Measurements from ENCODE around the gene ACR. TPM values are rescaled to one million over a fixed set of nuclear protein-coding genes. Genes with fewer than 3 reads are reported as not detected.

Gene ACR
- polyA plus RNA-seq, 1 of the 3 experiments (the other 2 are of a cell fraction), result 0.15 TPM

DNA sequence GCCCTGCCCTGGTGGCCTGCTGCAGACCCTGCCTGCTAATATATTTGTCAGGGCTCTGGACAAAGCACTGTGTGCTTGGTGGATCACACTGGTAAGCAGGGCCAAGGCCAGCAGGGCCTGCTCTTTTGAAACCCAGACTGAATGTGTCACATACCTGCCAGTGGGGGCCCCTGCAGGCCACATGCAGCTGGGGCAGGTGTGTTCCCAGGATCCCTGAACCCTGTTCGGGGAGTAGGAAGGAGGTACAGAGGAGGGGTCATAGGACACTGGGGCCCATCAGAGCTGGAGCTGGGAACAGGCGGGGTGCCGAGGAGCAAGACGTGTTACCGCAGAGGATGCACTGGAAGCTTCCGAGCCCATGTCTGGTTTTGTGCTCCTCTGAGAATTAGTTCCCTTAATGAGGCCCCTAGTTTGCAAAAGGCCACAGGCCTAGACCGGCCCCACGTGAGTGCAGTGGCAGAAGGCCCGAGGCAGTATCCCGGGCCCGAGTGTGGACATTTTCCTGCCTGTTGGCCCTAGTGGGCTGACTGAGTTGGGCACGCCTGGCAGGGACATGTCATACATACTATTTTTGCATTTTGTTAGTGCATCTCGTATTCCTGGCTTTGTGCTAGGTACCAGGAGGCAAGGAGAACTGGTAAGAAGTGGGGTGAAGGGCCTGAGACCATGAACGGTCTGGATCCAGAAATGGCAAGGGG is 11.2 kb upstream of the ACR start (continued):
- TF ChIP-seq, protein P1, sequence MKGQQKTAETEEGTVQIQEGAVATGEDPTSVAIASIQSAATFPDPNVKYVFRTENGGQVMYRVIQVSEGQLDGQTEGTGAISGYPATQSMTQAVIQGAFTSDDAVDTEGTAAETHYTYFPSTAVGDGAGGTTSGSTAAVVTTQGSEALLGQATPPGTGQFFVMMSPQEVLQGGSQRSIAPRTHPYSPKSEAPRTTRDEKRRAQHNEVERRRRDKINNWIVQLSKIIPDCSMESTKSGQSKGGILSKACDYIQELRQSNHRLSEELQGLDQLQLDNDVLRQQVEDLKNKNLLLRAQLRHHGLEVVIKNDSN (IDR thresholded peaks at IDR 0.05; ENCODE audit: borderline replicate concordance, low read depth), result no peak

DNA sequence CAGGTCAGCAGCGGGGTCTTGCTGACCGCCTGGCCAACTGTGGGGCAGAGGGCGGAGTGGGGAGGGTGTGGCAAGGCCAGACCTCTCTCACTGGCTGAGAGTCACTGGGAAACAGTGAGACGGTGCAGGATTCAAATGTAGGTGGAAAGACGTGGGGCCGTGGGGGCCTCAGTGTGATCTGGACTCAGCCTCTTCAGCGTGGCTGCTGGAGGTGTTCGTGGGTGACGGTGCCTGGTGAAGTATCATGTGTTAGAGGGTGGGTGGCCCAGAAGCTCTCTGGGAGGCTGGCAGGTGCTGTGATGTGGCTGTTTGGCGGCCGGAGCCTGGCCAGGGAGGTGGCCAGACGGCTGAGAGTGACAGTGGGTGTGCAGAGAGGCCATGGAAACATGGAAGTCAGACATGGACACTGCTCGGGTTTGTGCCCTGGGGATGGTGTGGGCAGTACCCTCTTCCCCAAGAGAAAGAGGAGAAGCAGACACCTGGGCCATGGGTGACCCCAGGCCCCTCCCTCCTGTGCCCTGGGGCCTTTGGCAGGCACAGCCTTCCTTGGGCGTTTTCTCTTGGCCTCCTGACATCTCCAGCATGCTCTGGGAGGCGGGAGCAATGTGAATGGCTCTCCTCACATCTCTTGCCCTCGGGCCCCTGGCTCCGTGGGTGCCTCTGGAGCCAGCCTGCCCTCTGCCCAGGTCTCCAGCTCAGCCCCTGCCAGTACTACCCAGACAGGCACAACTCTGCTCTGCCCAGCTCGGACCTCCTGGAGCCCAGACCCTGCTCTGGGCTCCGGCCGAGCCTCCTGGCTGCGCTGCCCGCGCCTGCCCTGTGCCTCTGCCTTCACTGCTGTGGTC is 10.1 kb upstream of the ACR start:
- Histone ChIP-seq H3K9me3 (no peaks in the 10 kb centered on the region), H3K4me3 (ENCODE audit: low read depth in 2 of 2, low read length in 1 of 2) (no peak overlapping the region), H3K27ac (ENCODE audit: low read depth in 2 of 2, low read length in 1 of 2) (no peak overlapping the region), H3K9me2 (no peaks in the 10 kb centered on the region), H2AFZ (ENCODE audit: low read depth) (no peak overlapping the region), H3K4me1 (ENCODE audit: control insufficient read depth in 1 of 2, insufficient read depth in 2 of 2, low read depth in 1 of 2, low read length in 1 of 2) (peaks cover 0 to 3% of the 10 kb centered on the region in 2 experiments; a peak in 1 of 4 replicates), H3K36me3 (replicated peaks in 1 of 2; ENCODE audit: control insufficient read depth in 1 of 2, insufficient read depth in 2 of 2, low read length in 1 of 2) (no peaks in the 10 kb centered on the region), H3K9ac (no peak overlapping the region), H3K27me3 (ENCODE audit: insufficient read depth) (no peaks in the 10 kb centered on the region), H3F3A (replicated peaks; ENCODE audit: insufficient read depth) (no peaks in the 10 kb centered on the region), H3K4me2 (no peak overlapping the region), H4K20me1 (ENCODE audit: insufficient read depth) (no peaks in the 10 kb centered on the region), H3K79me2 (ENCODE audit: insufficient read depth) (no peaks in the 10 kb centered on the region)
- CTCF ChIA-PET, result no interaction called here
- TF ChIP-seq CHD2 (IDR thresholded peaks at IDR 0.05; ENCODE audit: low read length, partially characterized antibody), result no peak
- no peak for TF ChIP-seq MXI1 (IDR thresholded peaks at IDR 0.05; ENCODE audit: low read depth, low read length)
- TF ChIP-seq MEF2A (IDR thresholded peaks at IDR 0.05; ENCODE audit: borderline replicate concordance, low read depth), result no peak
- no peak for TF ChIP-seq RFX5 (IDR thresholded peaks at IDR 0.05; ENCODE audit: low read length)
- TF ChIP-seq SIN3A (IDR thresholded peaks at IDR 0.05; ENCODE audit: borderline replicate concordance, low read depth, low read length), result no peak
- TF ChIP-seq NFIC (IDR thresholded peaks at IDR 0.05; ENCODE audit: borderline replicate concordance), result no peak
- TF ChIP-seq, protein P2, sequence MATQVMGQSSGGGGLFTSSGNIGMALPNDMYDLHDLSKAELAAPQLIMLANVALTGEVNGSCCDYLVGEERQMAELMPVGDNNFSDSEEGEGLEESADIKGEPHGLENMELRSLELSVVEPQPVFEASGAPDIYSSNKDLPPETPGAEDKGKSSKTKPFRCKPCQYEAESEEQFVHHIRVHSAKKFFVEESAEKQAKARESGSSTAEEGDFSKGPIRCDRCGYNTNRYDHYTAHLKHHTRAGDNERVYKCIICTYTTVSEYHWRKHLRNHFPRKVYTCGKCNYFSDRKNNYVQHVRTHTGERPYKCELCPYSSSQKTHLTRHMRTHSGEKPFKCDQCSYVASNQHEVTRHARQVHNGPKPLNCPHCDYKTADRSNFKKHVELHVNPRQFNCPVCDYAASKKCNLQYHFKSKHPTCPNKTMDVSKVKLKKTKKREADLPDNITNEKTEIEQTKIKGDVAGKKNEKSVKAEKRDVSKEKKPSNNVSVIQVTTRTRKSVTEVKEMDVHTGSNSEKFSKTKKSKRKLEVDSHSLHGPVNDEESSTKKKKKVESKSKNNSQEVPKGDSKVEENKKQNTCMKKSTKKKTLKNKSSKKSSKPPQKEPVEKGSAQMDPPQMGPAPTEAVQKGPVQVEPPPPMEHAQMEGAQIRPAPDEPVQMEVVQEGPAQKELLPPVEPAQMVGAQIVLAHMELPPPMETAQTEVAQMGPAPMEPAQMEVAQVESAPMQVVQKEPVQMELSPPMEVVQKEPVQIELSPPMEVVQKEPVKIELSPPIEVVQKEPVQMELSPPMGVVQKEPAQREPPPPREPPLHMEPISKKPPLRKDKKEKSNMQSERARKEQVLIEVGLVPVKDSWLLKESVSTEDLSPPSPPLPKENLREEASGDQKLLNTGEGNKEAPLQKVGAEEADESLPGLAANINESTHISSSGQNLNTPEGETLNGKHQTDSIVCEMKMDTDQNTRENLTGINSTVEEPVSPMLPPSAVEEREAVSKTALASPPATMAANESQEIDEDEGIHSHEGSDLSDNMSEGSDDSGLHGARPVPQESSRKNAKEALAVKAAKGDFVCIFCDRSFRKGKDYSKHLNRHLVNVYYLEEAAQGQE (IDR thresholded peaks at IDR 0.05; ENCODE audit: low read depth, low read length), result no peak
- no peak for TF ChIP-seq RCOR1 (IDR thresholded peaks at IDR 0.05; ENCODE audit: low read length)
- TF ChIP-seq FOXJ3 (CRISPR knock-in tag; IDR thresholded peaks at IDR 0.05), result no peak
- no peak for TF ChIP-seq YY1 (IDR thresholded peaks at IDR 0.05; ENCODE audit: low read depth)
- no peak for TF ChIP-seq FOXM1 (IDR thresholded peaks at IDR 0.05; ENCODE audit: low read depth)
- TF ChIP-seq, protein P3, sequence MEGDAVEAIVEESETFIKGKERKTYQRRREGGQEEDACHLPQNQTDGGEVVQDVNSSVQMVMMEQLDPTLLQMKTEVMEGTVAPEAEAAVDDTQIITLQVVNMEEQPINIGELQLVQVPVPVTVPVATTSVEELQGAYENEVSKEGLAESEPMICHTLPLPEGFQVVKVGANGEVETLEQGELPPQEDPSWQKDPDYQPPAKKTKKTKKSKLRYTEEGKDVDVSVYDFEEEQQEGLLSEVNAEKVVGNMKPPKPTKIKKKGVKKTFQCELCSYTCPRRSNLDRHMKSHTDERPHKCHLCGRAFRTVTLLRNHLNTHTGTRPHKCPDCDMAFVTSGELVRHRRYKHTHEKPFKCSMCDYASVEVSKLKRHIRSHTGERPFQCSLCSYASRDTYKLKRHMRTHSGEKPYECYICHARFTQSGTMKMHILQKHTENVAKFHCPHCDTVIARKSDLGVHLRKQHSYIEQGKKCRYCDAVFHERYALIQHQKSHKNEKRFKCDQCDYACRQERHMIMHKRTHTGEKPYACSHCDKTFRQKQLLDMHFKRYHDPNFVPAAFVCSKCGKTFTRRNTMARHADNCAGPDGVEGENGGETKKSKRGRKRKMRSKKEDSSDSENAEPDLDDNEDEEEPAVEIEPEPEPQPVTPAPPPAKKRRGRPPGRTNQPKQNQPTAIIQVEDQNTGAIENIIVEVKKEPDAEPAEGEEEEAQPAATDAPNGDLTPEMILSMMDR (IDR thresholded peaks at IDR 0.05), result no peak
- TF ChIP-seq TCF12 (IDR thresholded peaks at IDR 0.05), result no peak
- no peak for TF ChIP-seq EP300 (IDR thresholded peaks at IDR 0.05; ENCODE audit: borderline replicate concordance in 1 of 2, low read depth in 1 of 2, low read length in 1 of 2)
- TF ChIP-seq, protein P4, sequence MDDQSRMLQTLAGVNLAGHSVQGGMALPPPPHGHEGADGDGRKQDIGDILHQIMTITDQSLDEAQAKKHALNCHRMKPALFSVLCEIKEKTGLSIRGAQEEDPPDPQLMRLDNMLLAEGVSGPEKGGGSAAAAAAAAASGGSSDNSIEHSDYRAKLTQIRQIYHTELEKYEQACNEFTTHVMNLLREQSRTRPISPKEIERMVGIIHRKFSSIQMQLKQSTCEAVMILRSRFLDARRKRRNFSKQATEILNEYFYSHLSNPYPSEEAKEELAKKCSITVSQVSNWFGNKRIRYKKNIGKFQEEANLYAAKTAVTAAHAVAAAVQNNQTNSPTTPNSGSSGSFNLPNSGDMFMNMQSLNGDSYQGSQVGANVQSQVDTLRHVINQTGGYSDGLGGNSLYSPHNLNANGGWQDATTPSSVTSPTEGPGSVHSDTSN (IDR thresholded peaks at IDR 0.05), result no peak
- TF ChIP-seq NRF1 (IDR thresholded peaks at IDR 0.05; ENCODE audit: low read depth, low read length), result no peak
- 90% methylated on average over 18 of the region's 23 CpGs for WGBS (ENCODE audit: low lambda C conversion rate)
- DNase-seq, result no peak
- POLR2A ChIA-PET, result no interaction called here
